Measurements from ENCODE around the gene ALDH1L1.

Gene ALDH1L1

GRCh38 chr3:126180477-126181397 is at the start of gene ALDH1L1:
Gene ALDH1L1, minus strand, starts transcription at chr3:126180586. Its CDS starts 19,607 bp downstream, at chr3:126160979.
- no peak within 1 kb of the TSS for H2AFZ ChIP-seq (ENCODE audit: low read depth, low read length, severe bottlenecking)

GRCh38 chr3:126226374-126226773 is 46.0 kb upstream of the ALDH1L1 start:
- Histone ChIP-seq H3K4me2 (ENCODE audit: low read depth, low read length, poor library complexity, severe bottlenecking) (no peak overlapping the region), H4K20me1 (ENCODE audit: low read depth, low read length) (no peaks in the 10 kb centered on the region), H3K79me2 (ENCODE audit: insufficient read depth, low read length) (no peaks in the 10 kb centered on the region), H3K9ac (ENCODE audit: low read length) (no peak overlapping the region), H3K4me3 (ENCODE audit: insufficient read depth, low read length, poor library complexity, severe bottlenecking) (no peak overlapping the region), H3F3A (ENCODE audit: insufficient read depth) (no peaks in the 10 kb centered on the region), H3K27ac (ENCODE audit: low read depth, low read length) (no peak overlapping the region), H3K27me3 (ENCODE audit: low read length) (no peaks in the 10 kb centered on the region), H2AFZ (ENCODE audit: low read depth, low read length, severe bottlenecking) (no peak overlapping the region), H3K9me3 (ENCODE audit: insufficient read depth, low read length) (no peaks in the 10 kb centered on the region), H3K9me2 (replicated peaks; ENCODE audit: insufficient read depth, low read length) (no peaks in the 10 kb centered on the region), H3K36me3 (ENCODE audit: low read length) (no peaks in the 10 kb centered on the region)
- TF ChIP-seq, protein P1, sequence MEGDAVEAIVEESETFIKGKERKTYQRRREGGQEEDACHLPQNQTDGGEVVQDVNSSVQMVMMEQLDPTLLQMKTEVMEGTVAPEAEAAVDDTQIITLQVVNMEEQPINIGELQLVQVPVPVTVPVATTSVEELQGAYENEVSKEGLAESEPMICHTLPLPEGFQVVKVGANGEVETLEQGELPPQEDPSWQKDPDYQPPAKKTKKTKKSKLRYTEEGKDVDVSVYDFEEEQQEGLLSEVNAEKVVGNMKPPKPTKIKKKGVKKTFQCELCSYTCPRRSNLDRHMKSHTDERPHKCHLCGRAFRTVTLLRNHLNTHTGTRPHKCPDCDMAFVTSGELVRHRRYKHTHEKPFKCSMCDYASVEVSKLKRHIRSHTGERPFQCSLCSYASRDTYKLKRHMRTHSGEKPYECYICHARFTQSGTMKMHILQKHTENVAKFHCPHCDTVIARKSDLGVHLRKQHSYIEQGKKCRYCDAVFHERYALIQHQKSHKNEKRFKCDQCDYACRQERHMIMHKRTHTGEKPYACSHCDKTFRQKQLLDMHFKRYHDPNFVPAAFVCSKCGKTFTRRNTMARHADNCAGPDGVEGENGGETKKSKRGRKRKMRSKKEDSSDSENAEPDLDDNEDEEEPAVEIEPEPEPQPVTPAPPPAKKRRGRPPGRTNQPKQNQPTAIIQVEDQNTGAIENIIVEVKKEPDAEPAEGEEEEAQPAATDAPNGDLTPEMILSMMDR (IDR thresholded peaks at IDR 0.05; ENCODE audit: insufficient read depth, low read length, poor library complexity, severe bottlenecking): no peak
- TF ChIP-seq EZH2phosphoT487 (conservative IDR thresholded peaks at IDR 0.05; ENCODE audit: low read length): no peak

More at GRCh38 chr3:126180477-126181397, at the start of gene ALDH1L1:
- Histone ChIP-seq H3F3A (ENCODE audit: insufficient read depth) (no peaks in the 10 kb centered on the region), H4K20me1 (ENCODE audit: low read depth, low read length) (no peaks in the 10 kb centered on the region), H3K9me2 (replicated peaks; ENCODE audit: insufficient read depth, low read length) (no peaks in the 10 kb centered on the region), H3K36me3 (ENCODE audit: low read length) (no peaks in the 10 kb centered on the region), H3K9ac (ENCODE audit: low read length) (no peak within 1 kb of the TSS), H3K9me3 (ENCODE audit: insufficient read depth, low read length) (no peaks in the 10 kb centered on the region), H3K27me3 (ENCODE audit: low read length) (no peaks in the 10 kb centered on the region), H3K79me2 (ENCODE audit: insufficient read depth, low read length) (no peaks in the 10 kb centered on the region), H3K27ac (ENCODE audit: low read depth, low read length) (no peak within 1 kb of the TSS), H3K4me2 (ENCODE audit: low read depth, low read length, poor library complexity, severe bottlenecking) (no peak within 1 kb of the TSS), H3K4me3 (ENCODE audit: insufficient read depth, low read length, poor library complexity, severe bottlenecking) (no peak within 1 kb of the TSS)
- TF ChIP-seq EZH2phosphoT487 (conservative IDR thresholded peaks at IDR 0.05; ENCODE audit: low read length): no peak
- TF ChIP-seq, protein P1 (IDR thresholded peaks at IDR 0.05; ENCODE audit: insufficient read depth, low read length, poor library complexity, severe bottlenecking): no peak

DNA sequence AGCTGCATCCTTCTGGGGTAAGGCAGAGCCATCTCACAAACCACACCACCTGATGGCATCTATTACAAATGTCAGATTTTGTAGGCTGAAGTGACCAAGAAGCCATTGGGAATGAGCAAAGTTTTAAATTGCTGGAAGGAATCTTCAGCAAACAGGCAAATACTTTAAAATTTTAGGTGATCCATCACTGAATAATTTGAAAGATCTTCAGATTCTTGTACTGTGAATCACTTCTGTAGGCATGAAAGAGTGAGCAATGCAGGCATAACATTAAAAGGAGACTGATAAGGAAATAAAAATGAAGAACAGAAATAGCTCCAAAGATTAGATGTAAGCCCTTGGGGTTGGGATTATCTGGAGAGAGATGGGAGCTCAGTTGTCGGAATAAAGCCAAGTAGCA is 36.0 kb upstream of the ALDH1L1 start:
- no peaks in the 10 kb centered on the region for H3K79me2 ChIP-seq (ENCODE audit: insufficient read depth, low read length)
- H3K9ac ChIP-seq (ENCODE audit: low read length): no peak overlapping the region

More for the DNA sequence above, 36.0 kb upstream of the ALDH1L1 start:
- Histone ChIP-seq H3K4me3 (ENCODE audit: insufficient read depth, low read length, poor library complexity, severe bottlenecking) (no peak overlapping the region), H3K4me2 (ENCODE audit: low read depth, low read length, poor library complexity, severe bottlenecking) (no peak overlapping the region), H3K36me3 (ENCODE audit: low read length) (no peaks in the 10 kb centered on the region), H3K27ac (ENCODE audit: low read depth, low read length) (no peak overlapping the region), H3F3A (ENCODE audit: insufficient read depth) (no peaks in the 10 kb centered on the region), H3K9me3 (ENCODE audit: insufficient read depth, low read length) (no peaks in the 10 kb centered on the region), H2AFZ (ENCODE audit: low read depth, low read length, severe bottlenecking) (no peak overlapping the region), H4K20me1 (ENCODE audit: low read depth, low read length) (no peaks in the 10 kb centered on the region), H3K27me3 (ENCODE audit: low read length) (no peaks in the 10 kb centered on the region), H3K9me2 (replicated peaks; ENCODE audit: insufficient read depth, low read length) (no peaks in the 10 kb centered on the region)
- TF ChIP-seq EZH2phosphoT487 (conservative IDR thresholded peaks at IDR 0.05; ENCODE audit: low read length): no peak
- TF ChIP-seq, protein P1 (IDR thresholded peaks at IDR 0.05; ENCODE audit: insufficient read depth, low read length, poor library complexity, severe bottlenecking): no peak

Data from SU-DHL-6 (cell line).